CD14-positive monocyte (primary cell): ENCODE data around the gene UGT1A6. TPM values are rescaled to one million over a fixed set of nuclear protein-coding genes. Genes with fewer than 3 reads are reported as not detected.

Source experiments
- DNase-seq, 3 donors: peaks; one replicate each; pipeline ENCODE4 v3.0.0-alpha.2; 2011 to 2022
- H2AFZ ChIP-seq: 2 replicates; pipeline ENCODE4 v1.6.0; 2012; ENCODE audit warnings: mild to moderate bottlenecking, low read depth, low read length, inconsistent platforms; ENCODE audit not compliant: insufficient read depth, poor library complexity, severe bottlenecking
- H3K27ac ChIP-seq, 2 donors: 1 replicate in 1 of 2; 2 replicates in 1 of 2; pipeline ENCODE4 v1.5.1; 2012 to 2013; ENCODE audit warnings: low read length in 2 of 2, control low read depth in 1 of 2, inconsistent platforms in 1 of 2, low read depth in 1 of 2, mild to moderate bottlenecking in 1 of 2
- H3K27me3 ChIP-seq, 2 donors: one replicate each; pipeline versions ENCODE4 v1.6.0 to v1.6.1; 2011 to 2013; ENCODE audit warnings: low read length in 2 of 2; ENCODE audit not compliant: control insufficient read depth in 2 of 2, insufficient read depth in 2 of 2
- H3K36me3 ChIP-seq, 2 donors: replicated peaks in 1 of 2; 1 replicate in 1 of 2; 2 replicates in 1 of 2; pipeline versions ENCODE4 v1.5.1 to v1.6.1; 2012 to 2013; ENCODE audit warnings: low read length in 2 of 2, control low read depth in 1 of 2, inconsistent platforms in 1 of 2, mild to moderate bottlenecking in 1 of 2; ENCODE audit not compliant: insufficient read depth in 2 of 2, control insufficient read depth in 1 of 2
- H3K4me1 ChIP-seq, 2 donors: 1 replicate in 1 of 2; 2 replicates in 1 of 2; pipeline versions ENCODE4 v1.5.1 to v1.6.1; 2012 to 2013; ENCODE audit warnings: low read length in 2 of 2, control low read depth in 1 of 2, inconsistent platforms in 1 of 2, mild to moderate bottlenecking in 1 of 2, moderate library complexity in 1 of 2; ENCODE audit not compliant: insufficient read depth in 2 of 2, control insufficient read depth in 1 of 2
- H3K4me2 ChIP-seq: replicated peaks from 2 replicates; pipeline ENCODE3; 2012; ENCODE audit warnings: low read length, moderate library complexity, mild to moderate bottlenecking; ENCODE audit not compliant: poor library complexity, severe bottlenecking; ENCODE audit errors: extremely low read depth
- H3K4me3 ChIP-seq, 3 experiments: fragments of 200-600 bp in 1 of 3; sonication (generic) in 1 of 3; replicated peaks in 1 of 3; 1 replicate in 2 of 3; 2 replicates in 1 of 3; pipeline ENCODE4 v1.5.1; 2011 to 2013; ENCODE audit warnings: low read length in 3 of 3, mild to moderate bottlenecking in 3 of 3, control low read depth in 2 of 3, low read depth in 2 of 3, inconsistent platforms in 1 of 3, moderate library complexity in 1 of 3
- H3K79me2 ChIP-seq: 2 replicates; pipeline ENCODE4 v1.6.0; 2012; ENCODE audit warnings: mild to moderate bottlenecking, control low read depth, inconsistent platforms, low read length, moderate library complexity; ENCODE audit not compliant: insufficient read depth
- H3K9ac ChIP-seq: 2 replicates; pipeline ENCODE4 v1.6.0; 2017; ENCODE audit warnings: low read length, mild to moderate bottlenecking; ENCODE audit not compliant: insufficient read depth, poor library complexity, severe bottlenecking
- H3K9me3 ChIP-seq, 2 donors: replicated peaks in 1 of 2; 1 replicate in 1 of 2; 2 replicates in 1 of 2; pipeline versions ENCODE4 v1.5.1 to v1.6.1; 2012 to 2013; ENCODE audit warnings: low read length in 2 of 2, control low read depth in 1 of 2; ENCODE audit not compliant: control insufficient read depth in 1 of 2, insufficient read depth in 1 of 2
- H4K20me1 ChIP-seq: 2 replicates; pipeline ENCODE4 v1.6.0; 2012; ENCODE audit warnings: mild to moderate bottlenecking, low read length, control low read depth, moderate library complexity; ENCODE audit not compliant: insufficient read depth
- H3K27ac Mint-ChIP-seq, 7 donors: one replicate each; pipeline ENCODE4 v1.8.0; 2020; ENCODE audit warnings: mild to moderate bottlenecking in 7 of 7, mixed read lengths in 7 of 7, moderate library complexity in 6 of 7, inconsistent platforms in 2 of 7
- H3K27me3 Mint-ChIP-seq, 3 donors: one replicate each; pipeline ENCODE4 v1.8.0; 2021 to 2022; ENCODE audit warnings: low read depth in 3 of 3, mild to moderate bottlenecking in 3 of 3, mixed read lengths in 3 of 3, moderate library complexity in 3 of 3, inconsistent platforms in 1 of 3
- H3K36me3 Mint-ChIP-seq, 2 donors: one replicate each; pipeline ENCODE4 v1.8.0; 2020; ENCODE audit warnings: mixed read lengths in 2 of 2, inconsistent platforms in 1 of 2, mild to moderate bottlenecking in 1 of 2
- H3K4me1 Mint-ChIP-seq: one replicate; pipeline ENCODE4 v1.8.0; 2020; ENCODE audit warnings: mild to moderate bottlenecking, mixed read lengths
- H3K4me3 Mint-ChIP-seq, 2 donors: one replicate each; pipeline ENCODE4 v1.8.0; 2020; ENCODE audit warnings: mild to moderate bottlenecking in 2 of 2, mixed read lengths in 2 of 2, moderate library complexity in 1 of 2
- H3K9me3 Mint-ChIP-seq, 7 donors: one replicate each; pipeline ENCODE4 v1.8.0; 2020 to 2022; ENCODE audit warnings: mixed read lengths in 7 of 7, mild to moderate bottlenecking in 6 of 7, moderate library complexity in 6 of 7, inconsistent platforms in 2 of 7
- WGBS: methylation state at CpG from one replicate; pipeline ENCODE4 v1.1.5; 2013; ENCODE audit warnings: missing lambda C conversion rate; ENCODE audit not compliant: insufficient coverage; 5-methylcytosine and 5-hydroxymethylcytosine counted together
- intact Hi-C, 2 donors: fragments of 100-400 bp; cut with micrococcal nuclease; formaldehyde crosslinking; loops; one replicate each; pipeline versions ENCODE4 v1.15.0 to v1.15.1; 2023
- polyA plus RNA-seq, 3 donors: library from polyadenylated mRNA; depleted of rRNA in 1 of 3; unstranded in 2 of 3; stranded (reverse) in 1 of 3; fragments of 300-500 nt in 2 of 3; fragments of >200 nt in 1 of 3; fragmentation: Illumina TruSeq in 2 of 3; gene quantifications; 1 replicate in 2 of 3; 2 replicates in 1 of 3; pipeline ENCODE4 v1.2.3, GENCODE V29; 2012 to 2021
- TF ChIP-seq, protein P1 (sequence below): fragments of 200-600 bp; IDR thresholded peaks from one replicate; pipeline ENCODE4 v1.8.0; 2022; ENCODE audit warnings: antibody characterized with exemption, mild to moderate bottlenecking

The UGT1A6 gene
- polyA plus RNA-seq, 3 donors = not detected

DNA sequence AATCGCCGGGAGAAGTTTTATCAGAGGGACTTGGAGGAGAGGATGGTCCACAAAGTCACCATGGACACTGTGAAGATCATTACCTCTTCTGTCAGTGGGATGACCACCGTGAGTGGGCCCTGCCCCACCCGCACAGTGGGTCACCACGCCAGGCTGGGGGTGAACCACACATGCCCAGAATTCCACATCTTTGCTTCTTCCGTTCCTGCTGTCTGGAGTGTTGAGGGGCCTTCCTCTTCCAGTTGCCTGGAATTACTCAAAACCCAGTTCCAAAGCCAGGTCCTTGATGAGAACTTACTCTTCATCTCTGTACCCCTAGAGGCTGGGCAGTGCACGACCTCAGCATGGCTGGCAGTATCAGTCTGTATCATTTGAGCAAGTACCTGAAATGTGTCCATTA, 107.5 kb downstream of the UGT1A6 start:
- peaks cover 3 to 10% (median 8%) of the 10 kb centered on the region in 3 donors for H3K27me3 Mint-ChIP-seq
- 90% methylated on average over 6 of the region's 7 CpGs for WGBS
- no peak overlapping the region for H3K4me3 Mint-ChIP-seq
- Histone ChIP-seq H4K20me1 (no peaks in the 10 kb centered on the region), H3K4me1 (no peaks in the 10 kb centered on the region), H3K9me3 (no peaks in the 10 kb centered on the region), H3K4me2 (no peak overlapping the region), H3K79me2 (no peaks in the 10 kb centered on the region), H3K9ac (no peak overlapping the region), H3K36me3 (no peaks in the 10 kb centered on the region), H3K27ac (no peak overlapping the region), H3K4me3 (no peak overlapping the region), H2AFZ (no peak overlapping the region), H3K27me3 (no peaks in the 10 kb centered on the region)
- intact Hi-C loops = no loop called here
- peak overlapping the region in 1 of 7 donors; percentile 55 for H3K27ac Mint-ChIP-seq
- DNase-seq = no peak
- H3K36me3 Mint-ChIP-seq = no peaks in the 10 kb centered on the region
- peaks cover 0 to 3% (median 0%) of the 10 kb centered on the region in 7 donors for H3K9me3 Mint-ChIP-seq
- H3K4me1 Mint-ChIP-seq = no peaks in the 10 kb centered on the region
- TF ChIP-seq, protein P1, sequence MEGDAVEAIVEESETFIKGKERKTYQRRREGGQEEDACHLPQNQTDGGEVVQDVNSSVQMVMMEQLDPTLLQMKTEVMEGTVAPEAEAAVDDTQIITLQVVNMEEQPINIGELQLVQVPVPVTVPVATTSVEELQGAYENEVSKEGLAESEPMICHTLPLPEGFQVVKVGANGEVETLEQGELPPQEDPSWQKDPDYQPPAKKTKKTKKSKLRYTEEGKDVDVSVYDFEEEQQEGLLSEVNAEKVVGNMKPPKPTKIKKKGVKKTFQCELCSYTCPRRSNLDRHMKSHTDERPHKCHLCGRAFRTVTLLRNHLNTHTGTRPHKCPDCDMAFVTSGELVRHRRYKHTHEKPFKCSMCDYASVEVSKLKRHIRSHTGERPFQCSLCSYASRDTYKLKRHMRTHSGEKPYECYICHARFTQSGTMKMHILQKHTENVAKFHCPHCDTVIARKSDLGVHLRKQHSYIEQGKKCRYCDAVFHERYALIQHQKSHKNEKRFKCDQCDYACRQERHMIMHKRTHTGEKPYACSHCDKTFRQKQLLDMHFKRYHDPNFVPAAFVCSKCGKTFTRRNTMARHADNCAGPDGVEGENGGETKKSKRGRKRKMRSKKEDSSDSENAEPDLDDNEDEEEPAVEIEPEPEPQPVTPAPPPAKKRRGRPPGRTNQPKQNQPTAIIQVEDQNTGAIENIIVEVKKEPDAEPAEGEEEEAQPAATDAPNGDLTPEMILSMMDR = no peak

DNA sequence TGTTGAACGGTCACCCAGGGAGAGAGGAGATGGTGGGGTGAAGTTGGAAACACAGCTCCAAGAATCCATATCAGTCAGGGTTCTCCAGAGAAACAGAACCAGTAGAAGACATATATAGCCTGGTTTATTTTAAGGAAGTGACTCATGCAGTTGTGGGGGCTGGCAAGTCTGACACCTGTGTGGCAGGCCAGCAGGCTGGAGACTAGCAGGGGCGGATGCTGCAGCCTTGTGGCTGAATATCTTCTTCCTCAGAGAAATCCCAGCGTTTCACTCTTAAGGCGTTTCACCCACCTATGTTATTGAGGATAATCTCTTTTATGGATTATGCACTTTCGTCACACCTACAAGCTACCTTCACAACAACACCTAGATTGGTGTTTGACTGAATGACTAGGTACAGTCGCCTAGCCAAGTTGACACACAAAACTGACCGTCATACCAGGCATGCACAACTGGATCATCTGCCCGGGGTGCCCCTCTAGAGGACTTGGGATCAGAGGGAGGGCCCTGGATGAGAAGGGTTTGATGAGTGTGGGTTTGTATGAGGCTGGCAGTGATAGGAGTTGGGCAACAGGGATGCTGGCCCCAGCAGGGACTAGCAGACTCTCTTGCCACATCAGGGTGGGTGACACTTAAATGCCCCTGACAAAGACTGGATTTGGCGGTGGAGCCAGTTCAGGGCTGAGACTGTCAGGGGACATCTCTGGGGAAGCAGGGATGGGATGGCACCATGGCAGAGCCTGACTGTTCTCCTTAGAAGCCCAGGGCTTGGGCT, 108.9 kb downstream of the UGT1A6 start:
- H3K4me2 ChIP-seq = no peak overlapping the region
- 100% methylated on average over 3 of the region's 9 CpGs for WGBS
- Mint-ChIP-seq H3K9me3 (peaks cover 0 to 3% (median 0%) of the 10 kb centered on the region in 7 donors), H3K4me1 (no peaks in the 10 kb centered on the region), H3K36me3 (no peaks in the 10 kb centered on the region), H3K27ac (peak overlapping the region in 1 of 7 donors; percentile 72), H3K4me3 (no peak overlapping the region), H3K27me3 (peaks cover 3 to 10% (median 8%) of the 10 kb centered on the region in 3 donors)
- H2AFZ ChIP-seq = no peak overlapping the region
- H3K9me3 ChIP-seq = no peaks in the 10 kb centered on the region
- H4K20me1 ChIP-seq = no peaks in the 10 kb centered on the region
- no peaks in the 10 kb centered on the region for H3K4me1 ChIP-seq
- no peak overlapping the region for H3K4me3 ChIP-seq
- DNase-seq = no peak
- no peak overlapping the region for H3K27ac ChIP-seq
- no peaks in the 10 kb centered on the region for H3K79me2 ChIP-seq
- intact Hi-C loops = no loop called here
- no peaks in the 10 kb centered on the region for H3K27me3 ChIP-seq
- no peak overlapping the region for H3K9ac ChIP-seq
- TF ChIP-seq, protein P1 = no peak
- no peaks in the 10 kb centered on the region for H3K36me3 ChIP-seq
